NB4 (cell line): Measurements from ENCODE around the gene ART1.

ENCODE experiments used
- CTCF ChIP-seq: IDR thresholded peaks from one replicate; pipeline ENCODE4 v1.5.1; 2012; ENCODE audit warnings: low read depth, low read length
- POLR2A ChIP-seq: IDR thresholded peaks from 2 replicates; pipeline ENCODE4 v1.6.1; 2011; ENCODE audit warnings: mild to moderate bottlenecking; ENCODE audit not compliant: insufficient read length; ENCODE audit errors: extremely low read depth

GRCh38 chr11:3604167-3604566, 40.8 kb upstream of the ART1 start:
- TF ChIP-seq POLR2A (no peak), CTCF (no peak)
